MM.1S (cell line): ENCODE results near the gene RAPSN.

Experiments used
- CTCF ChIP-seq: fragments of 300-600 bp; sonication (generic); IDR thresholded peaks from 2 replicates; pipeline ENCODE4 v1.5.1; 2016; ENCODE audit warnings: antibody characterized with exemption, low read length, mixed read lengths
- EZH2 ChIP-seq: fragments of 300-600 bp; sonication (generic); optimal IDR thresholded peaks from 2 replicates; pipeline ENCODE3; 2017; ENCODE audit warnings: low read depth, mild to moderate bottlenecking, antibody characterized with exemption, low read length, mixed read lengths
- EZH2phosphoT487 ChIP-seq: fragments of 300-600 bp; sonication (generic); IDR thresholded peaks from 2 replicates; pipeline ENCODE4 v1.6.1; 2018; ENCODE audit warnings: antibody characterized with exemption, low read length

- no peak for TF ChIP-seq CTCF
- TF ChIP-seq EZH2 = no peak
- no peak for TF ChIP-seq EZH2phosphoT487
Observed at GRCh38 chr11:47388697-47389576, 60.0 kb downstream of the RAPSN start.
